Keratinocyte (primary cell): ENCODE data around the gene BBS9.

Source experiments
- EZH2 ChIP-seq: IDR thresholded peaks from one replicate; pipeline ENCODE4 v1.6.1; 2012; ENCODE audit warnings: inconsistent platforms, mild to moderate bottlenecking, low read length, moderate library complexity
- TF ChIP-seq, protein P1 (sequence below), 3 experiments: IDR thresholded peaks in 1 of 3; conservative IDR thresholded peaks in 1 of 3; optimal IDR thresholded peaks in 1 of 3; 2 replicates in 2 of 3; 3 replicates in 1 of 3; pipeline versions ENCODE3 to v1.5.1; 2011; ENCODE audit warnings: low read length in 3 of 3, mild to moderate bottlenecking in 3 of 3, moderate library complexity in 2 of 3, control low read depth in 1 of 3, inconsistent platforms in 1 of 3; ENCODE audit not compliant: insufficient read depth in 2 of 3; ENCODE audit errors: extremely low read depth in 1 of 3

DNA sequence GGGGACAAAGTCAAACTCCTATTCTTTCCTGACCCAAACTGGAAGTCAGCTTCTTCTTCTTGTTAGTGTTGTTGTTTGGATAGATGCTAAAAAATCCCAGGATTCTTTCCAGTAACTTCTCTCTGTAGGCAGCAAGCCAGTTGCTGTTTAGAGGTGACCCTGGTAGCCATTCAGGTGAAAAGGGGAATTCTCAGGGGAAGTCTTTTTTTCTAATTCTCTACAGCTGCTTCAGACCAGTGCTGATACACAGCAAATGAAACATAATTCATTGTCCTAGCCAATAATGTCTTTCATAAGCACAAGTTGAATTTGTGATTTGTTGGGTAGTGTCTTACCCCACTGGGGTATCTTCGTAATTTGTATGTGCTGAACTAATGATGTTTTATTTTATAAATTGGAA, 357.3 kb downstream of the BBS9 start:
- TF ChIP-seq, protein P1, sequence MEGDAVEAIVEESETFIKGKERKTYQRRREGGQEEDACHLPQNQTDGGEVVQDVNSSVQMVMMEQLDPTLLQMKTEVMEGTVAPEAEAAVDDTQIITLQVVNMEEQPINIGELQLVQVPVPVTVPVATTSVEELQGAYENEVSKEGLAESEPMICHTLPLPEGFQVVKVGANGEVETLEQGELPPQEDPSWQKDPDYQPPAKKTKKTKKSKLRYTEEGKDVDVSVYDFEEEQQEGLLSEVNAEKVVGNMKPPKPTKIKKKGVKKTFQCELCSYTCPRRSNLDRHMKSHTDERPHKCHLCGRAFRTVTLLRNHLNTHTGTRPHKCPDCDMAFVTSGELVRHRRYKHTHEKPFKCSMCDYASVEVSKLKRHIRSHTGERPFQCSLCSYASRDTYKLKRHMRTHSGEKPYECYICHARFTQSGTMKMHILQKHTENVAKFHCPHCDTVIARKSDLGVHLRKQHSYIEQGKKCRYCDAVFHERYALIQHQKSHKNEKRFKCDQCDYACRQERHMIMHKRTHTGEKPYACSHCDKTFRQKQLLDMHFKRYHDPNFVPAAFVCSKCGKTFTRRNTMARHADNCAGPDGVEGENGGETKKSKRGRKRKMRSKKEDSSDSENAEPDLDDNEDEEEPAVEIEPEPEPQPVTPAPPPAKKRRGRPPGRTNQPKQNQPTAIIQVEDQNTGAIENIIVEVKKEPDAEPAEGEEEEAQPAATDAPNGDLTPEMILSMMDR (optimal IDR thresholded peaks at IDR 0.05 in 1 of 3, IDR thresholded peaks at IDR 0.05 in 1 of 3, conservative IDR thresholded peaks at IDR 0.05 in 1 of 3; ENCODE audit: extremely low read depth in 1 of 3, insufficient read depth in 2 of 3, low read length in 3 of 3), result no peak
- TF ChIP-seq EZH2, result no peak
